Measurements from ENCODE around the gene SSR4. TPM values are rescaled to one million over a fixed set of nuclear protein-coding genes. Genes with fewer than 3 reads are reported as not detected.
A peak's percentile ranks its signal among the peaks of the same experiment; 100 is the strongest.

Gene SSR4
- total RNA-seq, 1 donor from 2014 or later: 183 TPM

DNA sequence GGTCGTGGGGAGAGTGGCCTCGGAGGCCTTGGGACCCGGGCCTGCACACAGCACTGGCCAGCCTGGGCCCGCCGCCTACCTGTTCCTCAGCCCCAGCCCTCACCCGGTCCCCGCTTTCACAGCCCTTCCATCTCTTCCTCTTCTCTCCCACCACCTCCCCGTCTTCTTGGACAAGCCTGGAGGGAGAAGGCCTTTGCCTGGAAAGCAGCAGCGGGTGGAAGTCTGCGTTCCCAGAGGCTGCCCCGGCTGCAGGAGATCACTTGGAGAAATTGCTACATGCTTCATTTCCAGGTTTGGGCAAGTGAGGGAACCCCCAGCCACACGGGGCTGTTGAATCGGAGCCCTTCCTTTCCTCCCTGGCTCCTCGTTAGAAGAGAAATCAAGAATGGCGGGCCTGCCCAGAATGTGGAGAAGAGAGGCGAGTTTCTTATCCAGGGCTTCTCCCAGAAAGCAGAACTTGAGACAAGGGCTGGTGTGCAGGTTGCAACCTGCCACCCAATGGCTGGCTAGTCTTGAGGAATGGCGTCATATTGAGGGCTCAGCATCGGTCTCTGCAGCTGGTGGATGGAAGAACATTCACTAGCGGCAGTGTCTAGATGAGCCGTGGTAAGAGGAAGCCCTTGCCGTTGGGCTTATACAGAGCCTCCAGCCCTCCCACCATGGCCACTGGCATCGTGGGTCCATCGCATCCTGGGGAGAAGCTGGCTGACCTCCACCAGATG is 37.1 kb downstream of the SSR4 start:
- Mint-ChIP-seq H3K27ac (ENCODE audit: unreplicated experiment) (no peak overlapping the region), H3K9me3 (peaks cover 2% of the 10 kb centered on the region)

DNA sequence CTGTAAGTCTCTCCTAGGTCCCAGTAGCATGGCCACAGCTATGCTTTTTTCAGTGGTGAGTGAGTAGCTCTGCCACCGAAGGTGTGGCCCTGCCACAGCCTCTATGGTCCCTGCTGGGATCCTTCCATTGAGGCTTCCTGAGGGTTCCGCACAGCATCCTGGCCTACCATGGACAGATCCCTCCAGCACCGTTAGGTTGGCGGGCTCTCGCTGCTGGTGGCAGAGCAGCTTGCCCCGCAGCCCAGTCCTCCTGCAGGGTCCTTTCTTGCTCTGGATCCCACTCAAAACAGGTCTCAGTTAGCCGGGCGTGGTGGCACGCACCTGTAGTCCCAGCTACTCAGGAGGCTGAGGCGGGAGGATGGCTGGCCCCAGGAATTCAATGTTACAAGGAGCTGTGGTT is 38.3 kb downstream of the SSR4 start:
- Mint-ChIP-seq H3K27ac (ENCODE audit: unreplicated experiment) (no peak overlapping the region), H3K36me3 (ENCODE audit: low read depth) (peaks cover under 1% of the 10 kb centered on the region), H3K27me3 (ENCODE audit: low read depth) (no peaks in the 10 kb centered on the region), H3K4me1 (peaks cover 1% of the 10 kb centered on the region), H3K9me3 (peaks cover 2% of the 10 kb centered on the region), H3K4me3 (peak overlapping the region; percentile 58)
- TF ChIP-seq, protein P1, sequence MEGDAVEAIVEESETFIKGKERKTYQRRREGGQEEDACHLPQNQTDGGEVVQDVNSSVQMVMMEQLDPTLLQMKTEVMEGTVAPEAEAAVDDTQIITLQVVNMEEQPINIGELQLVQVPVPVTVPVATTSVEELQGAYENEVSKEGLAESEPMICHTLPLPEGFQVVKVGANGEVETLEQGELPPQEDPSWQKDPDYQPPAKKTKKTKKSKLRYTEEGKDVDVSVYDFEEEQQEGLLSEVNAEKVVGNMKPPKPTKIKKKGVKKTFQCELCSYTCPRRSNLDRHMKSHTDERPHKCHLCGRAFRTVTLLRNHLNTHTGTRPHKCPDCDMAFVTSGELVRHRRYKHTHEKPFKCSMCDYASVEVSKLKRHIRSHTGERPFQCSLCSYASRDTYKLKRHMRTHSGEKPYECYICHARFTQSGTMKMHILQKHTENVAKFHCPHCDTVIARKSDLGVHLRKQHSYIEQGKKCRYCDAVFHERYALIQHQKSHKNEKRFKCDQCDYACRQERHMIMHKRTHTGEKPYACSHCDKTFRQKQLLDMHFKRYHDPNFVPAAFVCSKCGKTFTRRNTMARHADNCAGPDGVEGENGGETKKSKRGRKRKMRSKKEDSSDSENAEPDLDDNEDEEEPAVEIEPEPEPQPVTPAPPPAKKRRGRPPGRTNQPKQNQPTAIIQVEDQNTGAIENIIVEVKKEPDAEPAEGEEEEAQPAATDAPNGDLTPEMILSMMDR (conservative IDR thresholded peaks at IDR 0.05): no peak
- DNase-seq (ENCODE audit: low read depth, low spot score): no peak

More for the DNA sequence above, 37.1 kb downstream of the SSR4 start:
- Mint-ChIP-seq H3K36me3 (ENCODE audit: low read depth) (peaks cover 5% of the 10 kb centered on the region), H3K4me1 (peaks cover 11% of the 10 kb centered on the region), H3K4me3 (peak overlapping the region; percentile 79), H3K27me3 (ENCODE audit: low read depth) (no peaks in the 10 kb centered on the region)
- DNase-seq (ENCODE audit: low read depth, low spot score): no peak
- TF ChIP-seq, protein P1 (conservative IDR thresholded peaks at IDR 0.05): no peak

DNA sequence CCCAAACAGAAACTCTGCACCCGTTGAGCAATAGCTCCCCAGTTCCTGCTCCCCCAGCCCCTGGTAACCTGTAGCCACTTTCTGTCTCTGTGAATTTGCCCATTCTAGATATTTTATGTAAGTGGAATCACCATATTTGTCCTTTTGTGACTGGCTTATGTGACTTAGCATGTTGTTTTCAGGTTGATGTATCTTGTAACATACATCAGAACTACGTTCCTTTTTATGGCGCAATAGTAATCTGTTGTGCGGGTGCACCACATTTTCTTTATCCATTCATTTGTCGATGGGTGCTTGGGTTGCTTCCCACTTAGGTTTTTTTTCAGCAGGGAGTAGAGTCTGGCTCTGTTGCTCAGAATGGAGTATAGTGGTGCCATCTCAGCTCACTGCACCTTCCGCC is 42.5 kb downstream of the SSR4 start:
- Mint-ChIP-seq H3K4me1 (no peaks in the 10 kb centered on the region), H3K36me3 (ENCODE audit: low read depth) (no peaks in the 10 kb centered on the region), H3K9me3 (peaks cover 2% of the 10 kb centered on the region), H3K4me3 (no peak overlapping the region), H3K27me3 (ENCODE audit: low read depth) (no peaks in the 10 kb centered on the region), H3K27ac (ENCODE audit: unreplicated experiment) (no peak overlapping the region)
- DNase-seq (ENCODE audit: low read depth, low spot score): no peak
- TF ChIP-seq, protein P1 (conservative IDR thresholded peaks at IDR 0.05): no peak

DNA sequence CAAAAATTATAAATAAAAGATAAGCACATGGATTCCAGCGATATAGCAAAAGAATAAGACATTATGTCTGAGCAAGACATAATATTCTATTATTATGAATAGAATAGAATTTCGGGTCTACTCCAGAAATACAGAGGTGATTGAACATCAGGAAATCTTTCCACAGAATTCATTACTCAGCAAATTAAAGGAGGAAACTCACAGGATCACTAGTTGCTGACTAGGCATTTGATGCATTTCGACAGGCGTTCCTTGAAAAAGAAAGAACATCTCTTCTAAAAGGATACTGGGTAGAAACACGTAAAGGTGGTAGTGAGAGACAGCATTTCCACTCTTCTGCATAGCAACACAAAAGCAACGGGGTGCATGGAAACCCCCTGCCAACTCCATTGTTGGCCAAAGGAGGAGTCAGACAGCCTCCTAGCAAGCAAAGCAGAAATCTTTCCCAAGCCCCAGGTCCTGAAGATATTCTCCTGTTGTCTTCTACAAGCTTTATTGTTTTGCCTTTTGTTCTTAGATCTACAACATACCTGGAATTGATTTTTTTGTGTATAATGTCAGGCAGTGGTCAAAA is 50.1 kb downstream of the SSR4 start:
- Mint-ChIP-seq H3K27ac (ENCODE audit: unreplicated experiment) (no peak overlapping the region), H3K9me3 (no peaks in the 10 kb centered on the region), H3K4me1 (peaks cover 17% of the 10 kb centered on the region), H3K27me3 (ENCODE audit: low read depth) (peaks cover 8% of the 10 kb centered on the region), H3K4me3 (no peak overlapping the region), H3K36me3 (ENCODE audit: low read depth) (no peaks in the 10 kb centered on the region)
- TF ChIP-seq, protein P1 (conservative IDR thresholded peaks at IDR 0.05): no peak
- no peak for DNase-seq (ENCODE audit: low read depth, low spot score)

DNA sequence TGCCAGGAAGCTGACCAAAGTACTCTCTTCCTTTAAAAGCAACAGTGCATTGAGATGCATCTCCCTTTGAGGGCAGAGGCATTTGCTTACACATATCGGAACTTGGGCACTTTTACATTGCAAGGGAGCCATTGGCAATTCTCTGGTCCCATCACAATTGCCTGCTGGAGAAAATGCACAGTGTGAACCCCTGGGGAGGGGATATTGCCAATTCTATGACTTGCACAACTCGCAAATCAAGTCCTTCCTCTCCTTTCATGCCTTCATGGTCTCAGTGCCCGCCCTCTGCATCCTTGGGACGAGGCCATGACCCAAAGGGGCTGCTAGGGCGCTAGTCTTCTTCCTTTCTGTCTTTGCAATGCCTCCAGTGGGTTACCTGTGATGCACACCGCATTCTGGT is 50.7 kb downstream of the SSR4 start:
- no peaks in the 10 kb centered on the region for H3K36me3 Mint-ChIP-seq (ENCODE audit: low read depth)
- peaks cover 18% of the 10 kb centered on the region for H3K4me1 Mint-ChIP-seq
- no peak overlapping the region for H3K4me3 Mint-ChIP-seq
- TF ChIP-seq, protein P1 (conservative IDR thresholded peaks at IDR 0.05): no peak
- H3K9me3 Mint-ChIP-seq: no peaks in the 10 kb centered on the region
- no peak for DNase-seq (ENCODE audit: low read depth, low spot score)
- H3K27me3 Mint-ChIP-seq (ENCODE audit: low read depth): peaks cover 8% of the 10 kb centered on the region
- H3K27ac Mint-ChIP-seq (ENCODE audit: unreplicated experiment): no peak overlapping the region

Data from neural crest cell (in vitro differentiated cells).